ENCODE measurements around the gene INSR.

DNA sequence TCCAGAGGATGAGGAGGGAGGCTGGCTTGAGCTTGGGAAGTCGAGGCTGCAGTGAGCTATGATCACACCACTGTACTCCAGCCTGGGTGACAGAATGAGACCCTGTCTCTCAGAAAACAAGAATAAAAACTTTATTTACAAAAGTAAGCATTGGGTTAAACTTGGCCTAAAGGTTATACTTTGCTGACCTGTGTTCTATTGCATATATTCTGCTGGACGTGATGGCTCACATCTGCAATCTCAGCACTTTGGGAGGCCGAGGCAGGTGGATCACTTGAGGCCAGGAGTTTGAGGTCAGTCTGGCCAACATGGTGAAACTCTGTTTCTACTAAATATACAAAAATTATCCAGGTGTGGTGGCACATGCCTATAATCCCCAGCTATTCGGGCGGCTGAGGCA lies 47.9 kb upstream of the INSR start:
- TF ChIP-seq EZH2 (IDR thresholded peaks at IDR 0.05; ENCODE audit: insufficient read depth, poor library complexity, severe bottlenecking) (no peak), EZH2phosphoT487 (IDR thresholded peaks at IDR 0.05; ENCODE audit: insufficient read depth, low read depth) (no peak)
